GM12892 (cell line): ENCODE data around the gene VAPA.

ENCODE experiments used
- POLR2A ChIP-seq: IDR thresholded peaks from 2 replicates; pipeline ENCODE4 v1.6.1; 2011; ENCODE audit warnings: low read depth, low read length, control low read depth
- POLR2AphosphoS5 ChIP-seq: IDR thresholded peaks from 2 replicates; pipeline ENCODE4 v1.6.1; 2011; ENCODE audit warnings: low read depth, low read length, control low read depth
- TAF1 ChIP-seq: IDR thresholded peaks from 2 replicates; pipeline ENCODE4 v1.6.1; 2011; ENCODE audit warnings: low read depth, mild to moderate bottlenecking, control low read depth, low read length, borderline replicate concordance

- TF ChIP-seq POLR2AphosphoS5 (no peak), POLR2A (no peak), TAF1 (no peak)
Observed at GRCh38 chr18:9877655-9878014, 36.2 kb upstream of the VAPA start.
